ENCODE data around the gene MAML3.

Gene MAML3

DNA sequence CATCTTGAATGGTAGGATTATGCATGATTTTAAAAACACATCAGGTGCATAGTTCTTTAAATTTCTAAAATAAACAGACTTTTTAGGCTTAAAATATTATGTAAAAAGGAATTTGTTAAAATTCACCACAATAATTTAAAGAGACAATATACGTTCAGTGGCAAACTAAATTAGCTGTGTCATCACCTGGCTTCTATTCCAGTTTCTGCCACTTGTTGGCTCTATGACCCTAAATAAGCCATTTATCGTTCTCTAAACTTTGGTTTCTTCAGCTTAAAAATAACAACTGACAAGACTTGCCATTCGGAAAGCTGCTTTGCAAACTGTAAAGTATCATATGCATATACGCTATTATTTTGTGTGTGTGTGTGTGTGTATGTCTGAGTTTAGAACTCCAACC is 347.1 kb downstream of the MAML3 start:
- peaks cover 26% of the 10 kb centered on the region for H3K9me3 Mint-ChIP-seq
- TF ChIP-seq, protein P1, sequence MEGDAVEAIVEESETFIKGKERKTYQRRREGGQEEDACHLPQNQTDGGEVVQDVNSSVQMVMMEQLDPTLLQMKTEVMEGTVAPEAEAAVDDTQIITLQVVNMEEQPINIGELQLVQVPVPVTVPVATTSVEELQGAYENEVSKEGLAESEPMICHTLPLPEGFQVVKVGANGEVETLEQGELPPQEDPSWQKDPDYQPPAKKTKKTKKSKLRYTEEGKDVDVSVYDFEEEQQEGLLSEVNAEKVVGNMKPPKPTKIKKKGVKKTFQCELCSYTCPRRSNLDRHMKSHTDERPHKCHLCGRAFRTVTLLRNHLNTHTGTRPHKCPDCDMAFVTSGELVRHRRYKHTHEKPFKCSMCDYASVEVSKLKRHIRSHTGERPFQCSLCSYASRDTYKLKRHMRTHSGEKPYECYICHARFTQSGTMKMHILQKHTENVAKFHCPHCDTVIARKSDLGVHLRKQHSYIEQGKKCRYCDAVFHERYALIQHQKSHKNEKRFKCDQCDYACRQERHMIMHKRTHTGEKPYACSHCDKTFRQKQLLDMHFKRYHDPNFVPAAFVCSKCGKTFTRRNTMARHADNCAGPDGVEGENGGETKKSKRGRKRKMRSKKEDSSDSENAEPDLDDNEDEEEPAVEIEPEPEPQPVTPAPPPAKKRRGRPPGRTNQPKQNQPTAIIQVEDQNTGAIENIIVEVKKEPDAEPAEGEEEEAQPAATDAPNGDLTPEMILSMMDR (IDR thresholded peaks at IDR 0.05), result no peak
- peak overlapping the region; percentile 50 for H3K27ac Mint-ChIP-seq
- no peak for DNase-seq
- H3K4me3 Mint-ChIP-seq, result no peak overlapping the region
- peaks cover 28% of the 10 kb centered on the region for H3K36me3 Mint-ChIP-seq (ENCODE audit: low read depth)
- peaks cover 57% of the 10 kb centered on the region for H3K4me1 Mint-ChIP-seq
- no peaks in the 10 kb centered on the region for H3K27me3 Mint-ChIP-seq (ENCODE audit: low read depth, poor library complexity)

- Mint-ChIP-seq H3K27me3 (ENCODE audit: low read depth, poor library complexity) (no peaks in the 10 kb centered on the region), H3K36me3 (ENCODE audit: low read depth) (peaks cover 4% of the 10 kb centered on the region), H3K4me1 (peaks cover 66% of the 10 kb centered on the region), H3K4me3 (no peak overlapping the region), H3K27ac (peak overlapping the region; percentile 94), H3K9me3 (no peaks in the 10 kb centered on the region)
- TF ChIP-seq, protein P1 (IDR thresholded peaks at IDR 0.05), result no peak
- no peak for DNase-seq
Observed at GRCh38 chr4:139802931-139803330, 351.1 kb downstream of the MAML3 start.

GRCh38 chr4:139802488-139802887 is 351.5 kb downstream of the MAML3 start:
- H3K9me3 Mint-ChIP-seq, result no peaks in the 10 kb centered on the region
- no peaks in the 10 kb centered on the region for H3K27me3 Mint-ChIP-seq (ENCODE audit: low read depth, poor library complexity)
- no peak for DNase-seq
- peaks cover 62% of the 10 kb centered on the region for H3K4me1 Mint-ChIP-seq
- TF ChIP-seq, protein P1 (IDR thresholded peaks at IDR 0.05), result no peak
- H3K36me3 Mint-ChIP-seq (ENCODE audit: low read depth), result peaks cover 9% of the 10 kb centered on the region
- peak overlapping the region; percentile 96 for H3K27ac Mint-ChIP-seq
- peak overlapping the region; percentile 23 for H3K4me3 Mint-ChIP-seq

DNA sequence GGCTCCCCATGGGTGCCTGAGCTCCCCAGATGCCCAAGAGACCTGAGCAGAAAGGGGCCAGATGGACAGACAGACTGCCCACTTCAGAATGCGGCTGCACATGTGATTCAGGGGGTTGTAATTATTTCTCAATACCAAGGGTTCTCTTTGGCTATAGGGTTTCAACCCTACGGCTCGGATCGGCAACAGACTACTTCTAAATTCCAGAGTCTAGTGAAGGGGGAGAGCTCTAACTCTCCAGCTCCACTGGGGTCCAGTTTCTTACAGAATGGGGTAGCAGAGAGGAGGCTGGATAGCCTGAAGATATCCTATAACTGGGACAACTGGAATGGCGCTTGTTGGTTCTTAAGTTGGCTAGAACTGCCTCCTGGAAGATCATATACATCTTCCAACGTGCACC is 352.1 kb downstream of the MAML3 start:
- H3K27ac Mint-ChIP-seq, result peak overlapping the region; percentile 96
- H3K4me3 Mint-ChIP-seq, result no peak overlapping the region

GRCh38 chr4:139800082-139800481 is 353.9 kb downstream of the MAML3 start:
- Mint-ChIP-seq H3K4me3 (no peak overlapping the region), H3K9me3 (no peaks in the 10 kb centered on the region), H3K27me3 (ENCODE audit: low read depth, poor library complexity) (no peaks in the 10 kb centered on the region), H3K36me3 (ENCODE audit: low read depth) (peaks cover 23% of the 10 kb centered on the region), H3K27ac (peak overlapping the region; percentile 78), H3K4me1 (peaks cover 64% of the 10 kb centered on the region)
- DNase-seq, result no peak
- TF ChIP-seq, protein P1 (IDR thresholded peaks at IDR 0.05), result no peak

More for the DNA sequence above, 352.1 kb downstream of the MAML3 start:
- Mint-ChIP-seq H3K9me3 (no peaks in the 10 kb centered on the region), H3K27me3 (ENCODE audit: low read depth, poor library complexity) (no peaks in the 10 kb centered on the region), H3K4me1 (peaks cover 59% of the 10 kb centered on the region), H3K36me3 (ENCODE audit: low read depth) (peaks cover 15% of the 10 kb centered on the region)
- TF ChIP-seq, protein P1 (IDR thresholded peaks at IDR 0.05), result no peak
- no peak for DNase-seq

DNA sequence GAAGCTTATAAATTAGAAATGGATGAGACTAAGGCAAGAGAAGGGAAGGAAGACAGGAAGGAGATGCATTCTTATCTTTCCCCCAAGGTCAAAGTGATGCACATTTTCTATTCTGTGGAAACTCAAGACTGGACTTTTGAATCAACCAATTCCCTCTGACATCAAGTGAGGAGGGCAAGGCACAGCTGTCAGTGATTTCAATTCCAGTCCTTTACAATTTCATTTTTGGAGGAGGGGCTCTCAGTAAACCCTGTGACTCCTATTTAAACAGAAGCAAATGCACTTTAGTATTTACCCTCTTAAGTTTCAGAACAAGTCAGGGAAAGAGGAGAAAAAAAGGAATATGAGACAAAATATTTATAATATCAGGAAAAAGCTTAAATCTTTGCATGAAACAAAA is 354.4 kb downstream of the MAML3 start:
- no peak for DNase-seq
- H3K27ac Mint-ChIP-seq, result no peak overlapping the region
- peaks cover 69% of the 10 kb centered on the region for H3K4me1 Mint-ChIP-seq

More for the DNA sequence above, 354.4 kb downstream of the MAML3 start:
- Mint-ChIP-seq H3K4me3 (no peak overlapping the region), H3K36me3 (ENCODE audit: low read depth) (peaks cover 25% of the 10 kb centered on the region), H3K27me3 (ENCODE audit: low read depth, poor library complexity) (no peaks in the 10 kb centered on the region), H3K9me3 (no peaks in the 10 kb centered on the region)
- TF ChIP-seq, protein P1 (IDR thresholded peaks at IDR 0.05), result no peak
